NOMO-1 treated with DMSO at 0.1 percent for 48 hours (cell line): Measurements from ENCODE around the gene APH1A.
A peak's percentile ranks its signal among the peaks of the same experiment; 100 is the strongest.
"Not testable (repeated sequence)": the region's sequence is repeated elsewhere in the genome, so short reads cannot be mapped to it uniquely, and the experiment has no call there.

Experiments used
- DNase-seq: peaks from one replicate; lab custom pipeline; 2025; ENCODE audit not compliant: unreplicated experiment; lab: John Stamatoyannopoulos, UW

Gene APH1A

DNA sequence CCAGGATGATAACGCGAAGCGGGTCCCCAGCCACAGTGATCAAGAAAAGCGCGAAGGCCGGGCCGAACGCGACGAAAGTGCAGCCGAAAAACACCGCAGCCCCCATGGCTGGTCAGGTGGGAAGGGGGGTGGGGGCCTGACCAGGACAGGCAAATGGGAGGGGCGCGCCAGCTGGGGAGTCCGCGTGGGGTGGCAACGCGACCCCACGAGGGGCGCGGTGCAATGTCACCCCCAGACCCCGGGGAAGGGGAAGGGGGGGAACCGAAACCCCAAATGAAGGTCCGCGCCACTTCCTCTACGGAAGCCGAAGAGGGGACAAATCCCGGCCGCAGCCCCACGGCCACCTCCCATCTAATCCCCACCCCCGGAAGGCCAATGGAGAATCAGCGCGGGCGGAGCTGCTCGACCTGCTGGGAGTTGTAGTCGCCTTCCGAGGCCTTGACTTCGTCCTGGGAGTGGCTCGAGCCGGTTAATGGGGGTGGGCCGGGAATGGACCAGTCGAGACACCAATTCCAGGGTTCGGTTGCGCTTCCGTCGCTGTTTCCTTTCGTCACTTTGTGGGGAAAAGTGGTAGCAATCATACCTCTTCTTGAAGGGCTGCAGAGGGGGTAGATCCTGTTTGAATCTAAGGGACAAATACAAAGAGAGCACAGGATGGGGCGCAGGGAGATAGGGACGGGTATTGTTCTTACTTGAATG lies at the start of gene APH1A:
Gene APH1A, minus strand, starts transcription at position 312 of the 699 bp plus-strand sequence. Its CDS starts 206 bp downstream, at position 106.
- DNase-seq = peak; percentile 97

DNA sequence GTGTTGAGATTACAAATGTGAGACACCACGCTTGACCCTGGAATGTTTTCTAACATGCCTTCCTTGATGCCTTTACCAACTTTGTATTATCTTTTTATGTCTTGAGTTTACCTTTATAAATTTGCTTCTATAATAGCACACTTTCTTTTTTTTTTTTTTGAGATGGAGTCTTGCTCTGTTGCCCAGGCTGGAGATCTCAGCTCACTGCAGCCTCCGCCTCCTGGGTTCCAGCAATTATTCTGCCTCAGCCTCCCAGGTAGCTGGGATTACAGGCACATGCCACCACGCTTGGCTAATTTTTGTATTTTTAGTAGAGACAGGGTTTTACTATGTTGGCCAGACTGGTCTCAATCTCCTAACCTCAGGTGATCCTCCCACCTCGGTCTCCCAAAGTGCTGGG lies 45.9 kb upstream of the APH1A start:
- DNase-seq = not testable (repeated sequence)

DNA sequence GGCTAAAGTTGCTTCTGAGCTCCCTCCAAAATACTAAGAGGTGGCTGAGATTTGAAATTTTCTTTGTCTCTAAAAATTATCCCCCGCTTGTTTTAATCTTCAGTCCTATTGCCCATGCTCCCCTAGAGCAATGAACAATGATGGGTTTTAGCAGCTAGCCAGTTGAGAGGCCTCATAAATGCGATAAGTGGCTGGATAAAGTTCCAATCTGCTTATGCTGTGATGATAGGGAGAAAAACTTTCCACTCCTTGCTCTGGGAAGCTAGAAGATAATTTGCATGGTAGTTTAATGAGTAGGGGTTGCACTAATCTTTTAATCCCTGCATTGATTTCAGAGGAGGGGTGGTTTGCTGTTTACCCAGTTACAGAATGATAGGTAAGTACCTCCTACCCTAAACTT lies 42.9 kb upstream of the APH1A start:
- DNase-seq = no peak

GRCh38 chr1:150309758-150310508 lies 41.1 kb upstream of the APH1A start:
- DNase-seq = no peak

DNA sequence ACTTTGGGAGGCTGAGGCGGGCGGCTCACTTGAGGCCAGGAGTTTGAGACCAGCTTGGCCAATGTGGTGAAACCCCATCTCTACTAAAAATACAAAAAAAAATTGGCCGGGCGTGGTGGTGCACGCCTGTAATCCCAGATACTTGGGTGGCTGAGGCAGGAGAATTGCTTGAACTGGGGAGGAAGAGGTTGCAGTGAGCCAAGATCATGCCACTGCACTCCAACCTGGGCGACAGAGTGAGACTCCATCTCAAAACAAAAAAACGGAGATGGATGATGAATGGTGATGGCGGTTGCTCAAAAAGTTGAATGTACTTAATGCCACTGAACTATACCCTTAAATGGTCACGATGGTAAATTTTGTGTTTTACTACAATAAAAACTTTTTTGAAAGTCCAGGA lies 39.8 kb upstream of the APH1A start:
- not testable (repeated sequence) for DNase-seq

- no peak for DNase-seq
Observed at GRCh38 chr1:150302902-150303301, 34.1 kb upstream of the APH1A start.

GRCh38 chr1:150302338-150302737 lies 33.5 kb upstream of the APH1A start:
- no peak for DNase-seq

- no peak for DNase-seq
Observed at GRCh38 chr1:150299716-150300115, 30.9 kb upstream of the APH1A start.

DNA sequence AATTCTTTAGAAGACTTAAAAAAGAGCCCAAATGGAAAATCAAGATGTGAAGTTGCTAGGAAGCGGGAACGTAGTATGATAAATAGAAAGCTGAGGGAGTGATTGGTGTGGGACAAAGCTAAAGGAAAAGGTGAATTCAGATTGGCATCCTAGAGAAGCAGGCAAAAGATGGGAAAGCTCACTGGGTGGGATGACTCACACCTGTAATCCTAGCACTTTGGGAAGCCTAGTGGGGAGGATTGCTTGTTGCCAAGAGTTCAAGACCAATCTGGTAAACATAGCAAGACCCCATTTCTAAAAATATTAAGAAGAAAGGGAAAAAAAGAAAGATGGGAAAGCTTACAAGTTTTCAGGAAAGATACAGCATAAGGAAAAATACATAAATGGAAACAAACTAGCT lies 26.7 kb upstream of the APH1A start:
- no peak for DNase-seq

GRCh38 chr1:150293433-150294253 lies 24.8 kb upstream of the APH1A start, which contains the start of gene MRPS21:
TSS of gene MRPS21 (plus strand) at chr1:150293861. CDS start at chr1:150294367, 506 bp downstream.
- DNase-seq = peak; percentile 91

- DNase-seq = no peak
Observed at GRCh38 chr1:150288822-150289221, 20.0 kb upstream of the APH1A start.

DNA sequence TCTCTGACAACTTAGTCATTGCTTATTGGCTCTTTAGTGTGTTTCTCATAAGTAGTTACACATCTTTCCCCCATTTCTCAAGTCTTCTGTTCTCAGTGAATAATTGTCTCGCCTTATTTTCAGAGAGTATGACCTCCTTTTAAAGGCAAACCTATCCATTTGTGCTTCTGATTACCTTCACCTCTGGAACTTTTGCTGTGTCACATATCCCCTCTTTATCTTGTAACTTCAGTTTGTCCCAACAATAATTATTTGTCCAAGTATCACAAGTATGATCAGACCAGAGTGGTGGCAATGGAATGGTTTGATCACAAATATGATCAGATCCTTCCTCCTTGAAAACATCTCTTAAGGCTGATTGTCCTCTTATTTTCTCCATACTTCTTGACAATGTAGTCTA lies 19.6 kb upstream of the APH1A start:
- no peak for DNase-seq

- DNase-seq = no peak
Observed at GRCh38 chr1:150283260-150283659, 14.4 kb upstream of the APH1A start.

DNA sequence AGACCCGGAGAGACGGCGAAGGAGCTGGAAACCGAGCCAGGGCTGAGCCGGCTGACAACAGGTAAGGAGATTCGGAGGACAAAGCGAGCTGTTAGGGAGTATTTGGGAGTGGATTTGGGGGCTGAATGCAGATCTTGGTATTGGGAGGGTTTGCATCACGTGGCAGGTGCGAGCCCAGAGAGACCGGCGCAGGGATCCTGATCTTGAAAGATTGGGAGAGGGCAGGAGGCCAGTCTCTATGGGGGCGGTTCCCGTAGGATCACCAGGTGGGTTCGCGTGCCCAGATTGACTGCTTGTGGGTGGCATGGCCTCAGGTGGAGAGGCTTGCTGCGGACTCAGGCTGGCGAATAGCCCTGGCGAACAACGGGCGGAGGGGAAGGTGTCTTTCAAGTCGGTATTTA lies 13.7 kb upstream of the APH1A start:
- DNase-seq = no peak

GRCh38 chr1:150281758-150282557 lies 13.1 kb upstream of the APH1A start, which contains the start of gene CIART:
TSS of gene CIART (plus strand) at chr1:150282554. CDS start at chr1:150283268, 714 bp downstream.
- peak; percentile 75 for DNase-seq

DNA sequence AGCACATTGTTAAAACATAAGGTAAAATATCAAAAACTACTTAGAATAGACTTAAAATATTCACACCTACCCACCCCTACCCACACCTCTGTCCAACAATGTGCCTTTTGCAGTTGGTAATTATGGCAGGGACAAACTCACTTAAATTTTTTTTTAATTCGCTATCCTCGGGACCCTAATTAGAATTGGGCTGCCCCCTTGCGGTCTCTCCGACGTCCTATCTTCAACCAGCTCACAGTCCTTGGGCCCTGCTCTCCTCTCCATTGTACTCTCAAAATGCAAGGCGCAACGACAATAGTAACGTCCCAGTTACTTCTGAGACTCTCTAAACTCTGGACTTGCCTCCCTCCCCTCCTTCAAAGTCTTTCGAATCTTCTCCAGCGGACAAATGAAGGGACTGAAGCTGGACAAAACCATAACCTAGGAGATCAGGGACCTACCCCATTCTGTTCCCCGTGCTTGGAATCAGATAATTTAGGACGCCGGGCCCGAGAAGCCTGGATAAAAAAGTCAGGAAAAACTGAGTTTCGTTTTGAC lies 12.5 kb upstream of the APH1A start:
- peak; percentile 80 for DNase-seq

GRCh38 chr1:150280138-150280707 lies 11.4 kb upstream of the APH1A start:
- DNase-seq = no peak

GRCh38 chr1:150273311-150273710 lies 4.5 kb upstream of the APH1A start:
- peak; percentile 73 for DNase-seq

DNA sequence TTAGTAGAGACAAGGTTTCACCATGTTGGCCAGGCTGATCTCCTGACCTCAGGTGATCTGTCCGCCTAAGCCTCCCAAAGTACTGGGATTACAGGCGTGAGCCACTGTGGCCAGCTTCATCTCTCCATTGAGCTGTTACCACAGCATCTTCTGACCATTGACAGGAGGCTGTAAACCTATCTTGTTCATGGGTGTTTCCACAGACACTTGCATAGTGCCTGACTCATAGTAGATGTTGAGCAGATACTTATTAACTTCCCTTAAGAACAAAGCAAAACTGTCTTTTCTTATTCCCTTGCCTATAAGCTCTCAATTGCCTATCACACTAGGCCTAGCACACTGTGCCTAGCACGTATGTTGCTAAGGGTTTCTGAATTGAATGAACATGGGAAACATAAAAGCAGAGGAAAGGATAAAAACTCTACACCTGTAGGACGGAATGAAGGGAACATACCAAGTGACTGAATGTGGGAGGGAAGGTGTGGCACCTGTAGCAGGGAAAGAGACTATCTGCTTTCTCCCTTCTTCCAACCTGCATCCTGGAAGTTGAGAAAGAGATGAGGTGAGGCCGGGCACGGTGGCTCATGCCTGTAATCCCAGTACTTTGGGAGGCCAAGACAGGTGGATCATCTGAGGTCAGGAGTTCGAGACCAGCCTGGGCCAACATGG lies 2.6 kb upstream of the APH1A start:
- DNase-seq = peak; percentile 29
